Measurements from ENCODE around the gene DCST2.

DNA sequence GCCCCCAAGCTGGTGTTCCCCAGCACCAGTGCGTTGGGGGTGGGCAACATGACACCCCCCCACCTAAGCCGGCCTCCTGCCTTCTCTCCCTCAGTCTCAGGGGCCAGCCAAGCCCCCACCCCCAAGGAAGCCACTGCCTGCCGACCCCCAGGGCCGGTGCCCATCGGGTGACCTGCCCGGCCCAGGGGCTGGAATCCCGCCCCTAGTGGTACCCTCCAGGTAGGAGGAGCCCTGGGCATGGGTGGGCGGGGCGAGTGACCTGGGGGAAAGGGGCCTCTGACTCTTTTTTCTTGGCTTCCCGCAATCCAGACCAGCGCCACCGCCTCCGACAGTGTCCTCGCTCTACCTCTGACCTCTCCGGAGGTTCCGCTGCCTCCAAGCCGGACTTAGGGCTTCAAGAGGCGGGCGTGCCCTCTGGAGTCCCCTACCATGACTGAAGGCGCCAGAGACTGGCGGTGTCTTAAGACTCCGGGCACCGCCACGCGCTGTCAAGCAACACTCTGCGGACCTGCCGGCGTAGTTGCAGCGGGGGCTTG lies 28.6 kb upstream of the DCST2 start:
- TF ChIP-seq, protein P1, sequence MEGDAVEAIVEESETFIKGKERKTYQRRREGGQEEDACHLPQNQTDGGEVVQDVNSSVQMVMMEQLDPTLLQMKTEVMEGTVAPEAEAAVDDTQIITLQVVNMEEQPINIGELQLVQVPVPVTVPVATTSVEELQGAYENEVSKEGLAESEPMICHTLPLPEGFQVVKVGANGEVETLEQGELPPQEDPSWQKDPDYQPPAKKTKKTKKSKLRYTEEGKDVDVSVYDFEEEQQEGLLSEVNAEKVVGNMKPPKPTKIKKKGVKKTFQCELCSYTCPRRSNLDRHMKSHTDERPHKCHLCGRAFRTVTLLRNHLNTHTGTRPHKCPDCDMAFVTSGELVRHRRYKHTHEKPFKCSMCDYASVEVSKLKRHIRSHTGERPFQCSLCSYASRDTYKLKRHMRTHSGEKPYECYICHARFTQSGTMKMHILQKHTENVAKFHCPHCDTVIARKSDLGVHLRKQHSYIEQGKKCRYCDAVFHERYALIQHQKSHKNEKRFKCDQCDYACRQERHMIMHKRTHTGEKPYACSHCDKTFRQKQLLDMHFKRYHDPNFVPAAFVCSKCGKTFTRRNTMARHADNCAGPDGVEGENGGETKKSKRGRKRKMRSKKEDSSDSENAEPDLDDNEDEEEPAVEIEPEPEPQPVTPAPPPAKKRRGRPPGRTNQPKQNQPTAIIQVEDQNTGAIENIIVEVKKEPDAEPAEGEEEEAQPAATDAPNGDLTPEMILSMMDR (IDR thresholded peaks at IDR 0.05; ENCODE audit: poor library complexity, severe bottlenecking): no peak
- TF ChIP-seq POLR2AphosphoS5 (IDR thresholded peaks at IDR 0.05) (no peak), MXI1 (conservative IDR thresholded peaks at IDR 0.05; ENCODE audit: poor library complexity, severe bottlenecking) (no peak), TAF1 (IDR thresholded peaks at IDR 0.05; ENCODE audit: low read depth) (no peak), EP300 (conservative IDR thresholded peaks at IDR 0.05; ENCODE audit: poor library complexity, severe bottlenecking) (no peak), EZH2 (IDR thresholded peaks at IDR 0.05; ENCODE audit: borderline replicate concordance, insufficient read depth, low read length, poor library complexity, severe bottlenecking) (no peak)
- TF ChIP-seq, protein P2, sequence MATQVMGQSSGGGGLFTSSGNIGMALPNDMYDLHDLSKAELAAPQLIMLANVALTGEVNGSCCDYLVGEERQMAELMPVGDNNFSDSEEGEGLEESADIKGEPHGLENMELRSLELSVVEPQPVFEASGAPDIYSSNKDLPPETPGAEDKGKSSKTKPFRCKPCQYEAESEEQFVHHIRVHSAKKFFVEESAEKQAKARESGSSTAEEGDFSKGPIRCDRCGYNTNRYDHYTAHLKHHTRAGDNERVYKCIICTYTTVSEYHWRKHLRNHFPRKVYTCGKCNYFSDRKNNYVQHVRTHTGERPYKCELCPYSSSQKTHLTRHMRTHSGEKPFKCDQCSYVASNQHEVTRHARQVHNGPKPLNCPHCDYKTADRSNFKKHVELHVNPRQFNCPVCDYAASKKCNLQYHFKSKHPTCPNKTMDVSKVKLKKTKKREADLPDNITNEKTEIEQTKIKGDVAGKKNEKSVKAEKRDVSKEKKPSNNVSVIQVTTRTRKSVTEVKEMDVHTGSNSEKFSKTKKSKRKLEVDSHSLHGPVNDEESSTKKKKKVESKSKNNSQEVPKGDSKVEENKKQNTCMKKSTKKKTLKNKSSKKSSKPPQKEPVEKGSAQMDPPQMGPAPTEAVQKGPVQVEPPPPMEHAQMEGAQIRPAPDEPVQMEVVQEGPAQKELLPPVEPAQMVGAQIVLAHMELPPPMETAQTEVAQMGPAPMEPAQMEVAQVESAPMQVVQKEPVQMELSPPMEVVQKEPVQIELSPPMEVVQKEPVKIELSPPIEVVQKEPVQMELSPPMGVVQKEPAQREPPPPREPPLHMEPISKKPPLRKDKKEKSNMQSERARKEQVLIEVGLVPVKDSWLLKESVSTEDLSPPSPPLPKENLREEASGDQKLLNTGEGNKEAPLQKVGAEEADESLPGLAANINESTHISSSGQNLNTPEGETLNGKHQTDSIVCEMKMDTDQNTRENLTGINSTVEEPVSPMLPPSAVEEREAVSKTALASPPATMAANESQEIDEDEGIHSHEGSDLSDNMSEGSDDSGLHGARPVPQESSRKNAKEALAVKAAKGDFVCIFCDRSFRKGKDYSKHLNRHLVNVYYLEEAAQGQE (IDR thresholded peaks at IDR 0.05; ENCODE audit: borderline replicate concordance): no peak

Measured in neural cell (in vitro differentiated cells).